HG02870 (cell line): ENCODE data around the gene IGFBP6.

ENCODE experiments used
- ATAC-seq: cut with Tn5 transposase; IDR thresholded peaks from one replicate; pipeline ENCODE4 v1.9.1; 2021; ENCODE audit warnings: mild to moderate bottlenecking, moderate library complexity; ENCODE audit not compliant: unreplicated experiment

Gene IGFBP6

DNA sequence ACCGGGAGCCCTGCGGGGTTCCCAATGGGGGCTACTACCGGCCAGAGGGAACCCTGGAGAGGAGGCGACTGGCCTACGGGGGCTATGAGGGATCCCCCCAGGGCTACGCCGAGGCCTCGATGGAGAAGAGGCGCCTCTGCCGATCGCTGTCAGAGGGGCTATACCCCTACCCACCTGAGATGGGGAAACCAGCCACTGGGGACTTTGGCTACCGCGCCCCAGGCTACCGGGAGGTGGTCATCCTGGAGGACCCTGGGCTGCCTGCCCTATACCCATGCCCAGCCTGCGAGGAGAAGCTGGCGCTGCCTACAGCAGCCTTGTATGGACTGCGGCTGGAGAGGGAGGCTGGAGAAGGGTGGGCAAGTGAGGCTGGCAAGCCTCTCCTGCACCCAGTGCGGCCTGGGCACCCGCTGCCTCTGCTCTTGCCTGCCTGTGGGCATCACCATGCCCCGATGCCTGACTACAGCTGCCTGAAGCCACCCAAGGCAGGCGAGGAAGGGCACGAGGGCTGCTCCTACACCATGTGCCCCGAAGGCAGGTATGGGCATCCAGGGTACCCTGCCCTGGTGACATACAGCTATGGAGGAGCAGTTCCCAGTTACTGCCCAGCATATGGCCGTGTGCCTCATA is 37.9 kb upstream of the IGFBP6 start:
- ATAC-seq, result no peak

DNA sequence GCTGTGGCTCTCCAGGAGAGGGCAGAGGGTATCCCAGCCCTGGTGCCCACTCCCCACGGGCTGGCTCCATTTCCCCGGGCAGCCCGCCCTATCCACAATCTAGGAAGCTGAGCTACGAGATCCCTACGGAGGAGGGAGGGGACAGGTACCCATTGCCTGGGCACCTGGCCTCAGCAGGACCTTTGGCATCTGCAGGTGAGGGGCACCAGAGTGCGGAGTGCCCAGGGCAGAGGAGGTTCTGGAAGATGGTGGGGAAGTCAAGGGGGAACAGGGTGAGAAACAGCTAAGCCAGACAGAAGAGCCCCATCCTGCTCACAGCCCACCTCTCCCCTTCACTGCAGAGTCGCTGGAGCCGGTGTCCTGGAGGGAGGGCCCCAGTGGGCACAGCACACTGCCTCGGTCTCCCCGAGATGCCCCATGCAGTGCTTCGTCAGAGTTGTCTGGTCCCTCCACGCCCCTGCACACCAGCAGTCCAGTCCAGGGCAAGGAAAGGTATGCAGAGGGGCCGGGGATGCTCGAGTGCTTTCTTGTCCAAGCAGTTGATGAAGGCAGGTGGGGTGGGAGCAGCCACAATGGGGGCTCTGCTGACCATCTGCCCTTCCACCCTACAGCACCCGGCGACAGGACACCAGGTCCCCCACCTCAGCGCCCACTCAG is 37.3 kb upstream of the IGFBP6 start:
- no peak for ATAC-seq

DNA sequence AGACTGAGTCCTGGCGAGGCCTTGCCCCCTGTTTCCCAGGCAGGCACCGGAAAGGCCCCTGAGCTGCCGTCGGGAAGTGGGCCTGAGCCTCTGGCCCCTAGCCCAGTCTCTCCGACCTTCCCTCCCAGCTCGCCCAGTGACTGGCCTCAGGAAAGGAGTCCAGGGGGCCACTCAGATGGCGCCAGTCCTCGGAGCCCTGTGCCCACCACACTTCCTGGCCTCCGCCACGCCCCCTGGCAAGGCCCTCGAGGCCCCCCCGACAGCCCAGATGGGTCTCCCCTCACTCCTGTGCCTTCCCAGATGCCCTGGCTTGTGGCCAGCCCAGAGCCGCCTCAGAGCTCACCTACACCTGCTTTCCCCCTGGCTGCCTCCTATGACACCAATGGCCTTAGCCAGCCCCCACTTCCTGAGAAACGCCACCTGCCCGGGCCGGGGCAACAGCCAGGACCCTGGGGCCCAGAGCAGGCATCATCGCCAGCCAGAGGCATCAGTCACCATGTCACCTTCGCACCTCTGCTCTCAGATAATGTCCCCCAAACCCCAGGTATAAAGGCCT is 36.7 kb upstream of the IGFBP6 start:
- ATAC-seq, result no peak

DNA sequence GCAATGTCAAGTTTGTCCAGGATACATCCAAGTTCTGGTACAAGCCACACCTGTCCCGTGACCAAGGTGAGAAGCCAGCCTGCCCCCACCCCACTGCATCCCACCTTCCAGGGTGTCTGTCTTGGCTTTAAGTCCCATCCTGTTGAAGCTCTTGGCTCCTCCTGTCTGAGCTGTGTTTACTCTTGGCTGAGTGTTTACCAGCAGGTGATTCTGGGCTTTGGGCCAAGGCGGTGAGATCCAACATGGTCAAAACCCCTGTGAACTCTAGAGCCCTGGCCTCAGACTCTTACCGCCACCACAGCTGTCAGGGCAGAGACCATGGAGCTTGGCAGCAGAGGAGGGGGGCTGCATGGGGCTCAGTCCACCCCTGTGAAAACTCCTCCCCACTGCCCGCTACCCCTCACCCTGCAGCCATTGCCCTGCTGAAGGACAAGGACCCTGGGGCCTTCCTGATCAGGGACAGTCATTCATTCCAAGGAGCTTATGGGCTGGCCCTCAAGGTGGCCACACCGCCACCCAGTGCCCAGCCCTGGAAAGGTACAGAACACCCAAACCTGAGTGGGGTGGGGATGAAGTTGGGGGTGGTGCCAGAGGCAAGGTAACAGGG is 36.0 kb upstream of the IGFBP6 start:
- no peak for ATAC-seq

DNA sequence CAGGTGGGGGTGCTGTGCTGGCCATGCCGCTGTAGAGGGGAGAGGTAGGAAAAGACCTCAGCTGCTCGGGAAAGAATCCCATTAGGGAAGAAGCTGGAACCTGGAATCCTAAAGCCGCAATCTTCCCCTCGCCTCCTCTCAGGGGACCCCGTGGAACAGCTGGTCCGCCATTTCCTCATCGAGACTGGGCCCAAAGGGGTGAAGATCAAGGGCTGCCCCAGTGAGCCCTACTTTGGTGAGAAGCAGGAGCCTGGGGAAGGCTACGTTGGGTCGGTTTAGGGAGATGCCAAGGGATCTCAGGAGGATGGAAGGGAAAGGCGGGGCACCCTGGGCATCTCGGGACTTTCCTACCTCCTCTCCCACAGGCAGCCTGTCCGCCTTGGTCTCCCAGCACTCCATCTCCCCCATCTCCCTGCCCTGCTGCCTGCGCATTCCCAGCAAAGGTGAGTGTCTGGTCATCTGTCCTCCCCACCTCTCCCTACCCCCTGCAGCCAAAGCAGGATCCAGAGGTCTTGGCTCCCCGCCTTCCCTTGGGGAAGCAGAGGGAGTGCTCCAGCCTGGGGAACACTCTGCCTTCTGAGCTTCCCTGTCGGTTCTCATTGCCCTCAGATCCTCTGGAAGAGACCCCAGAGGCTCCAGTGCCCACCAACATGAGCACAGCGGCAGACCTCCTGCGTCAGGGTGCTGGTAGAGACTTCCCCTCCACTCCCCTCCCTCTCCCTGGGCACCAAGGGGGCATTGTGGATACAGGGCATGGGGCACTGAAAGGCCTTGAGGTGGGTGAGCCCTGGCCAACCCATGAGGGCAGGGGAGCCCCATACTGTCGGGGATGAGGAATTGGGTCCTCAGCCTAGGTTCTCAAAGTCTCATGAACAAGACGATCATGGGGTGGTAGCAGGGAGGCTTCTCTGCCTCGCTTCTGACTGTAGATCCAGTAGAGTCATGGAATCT is 35.2 kb upstream of the IGFBP6 start:
- ATAC-seq, result no peak

DNA sequence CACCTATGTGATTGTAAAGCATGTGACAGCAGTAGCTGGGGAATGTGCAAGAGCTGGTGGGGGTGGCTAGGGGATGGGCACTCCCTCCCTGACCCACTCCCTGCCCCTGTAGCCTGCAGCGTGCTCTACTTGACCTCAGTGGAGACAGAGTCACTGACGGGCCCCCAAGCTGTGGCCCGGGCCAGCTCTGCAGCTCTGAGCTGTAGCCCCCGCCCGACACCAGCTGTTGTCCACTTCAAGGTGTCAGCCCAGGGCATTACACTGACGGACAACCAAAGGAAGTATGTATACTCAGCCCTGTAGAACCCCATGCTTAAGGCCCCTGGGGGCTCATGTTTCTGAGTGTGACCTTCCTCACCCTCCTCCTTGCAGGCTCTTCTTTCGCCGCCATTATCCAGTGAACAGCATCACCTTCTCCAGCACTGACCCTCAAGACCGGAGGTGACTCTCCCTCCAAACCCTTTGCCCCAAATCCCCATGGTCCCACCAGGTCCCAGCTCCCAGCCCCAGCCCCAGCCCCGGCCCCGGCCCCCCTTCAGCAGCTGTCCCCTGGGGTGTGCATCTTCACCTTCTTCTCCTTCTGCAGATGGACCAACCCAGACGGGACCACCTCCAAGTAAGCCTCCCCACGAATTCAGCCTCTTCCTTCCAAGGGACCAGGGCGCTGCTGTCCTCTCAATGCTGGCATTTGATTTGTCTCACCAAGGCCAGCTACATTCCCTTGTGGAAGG is 34.3 kb upstream of the IGFBP6 start:
- ATAC-seq, result no peak

DNA sequence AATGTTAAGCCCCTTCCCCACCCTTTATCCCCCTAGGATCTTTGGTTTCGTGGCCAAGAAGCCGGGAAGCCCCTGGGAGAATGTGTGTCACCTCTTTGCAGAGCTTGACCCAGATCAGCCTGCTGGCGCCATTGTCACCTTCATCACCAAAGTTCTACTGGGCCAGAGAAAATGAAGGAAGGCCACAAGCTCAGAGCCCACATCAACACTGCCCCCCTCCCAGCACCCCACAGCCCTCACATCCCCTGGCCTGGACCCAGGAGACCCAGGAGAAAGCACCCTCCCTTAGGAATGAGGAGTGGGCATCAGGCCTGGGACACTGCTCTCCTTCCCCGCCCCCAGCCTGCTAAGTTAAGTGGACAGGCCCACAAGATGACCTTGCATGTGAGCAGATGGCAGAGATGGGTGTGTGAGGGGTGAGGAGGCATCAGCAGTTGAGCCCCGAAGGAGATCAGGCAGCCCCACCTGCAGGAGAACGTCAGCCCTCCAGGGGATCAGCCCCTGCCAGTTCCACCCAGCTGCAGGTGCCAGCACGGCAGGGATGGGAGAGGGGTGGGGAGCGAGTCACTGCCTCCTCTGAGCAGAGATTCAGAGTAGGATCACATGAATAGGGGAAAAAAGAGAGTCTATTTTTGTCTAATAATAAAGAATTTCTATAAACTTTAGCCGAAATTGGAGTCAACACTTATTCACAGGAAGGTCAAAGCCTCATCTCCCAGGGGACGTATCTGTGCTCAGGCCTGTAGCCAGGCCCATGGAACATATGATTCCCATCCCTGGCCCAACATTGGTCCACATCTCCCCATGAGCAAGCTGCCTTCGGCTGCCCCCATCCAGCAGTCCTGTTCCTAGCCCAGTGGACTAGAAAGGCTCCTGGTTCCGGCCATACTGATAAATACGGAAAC is 33.5 kb upstream of the IGFBP6 start:
- no peak for ATAC-seq

DNA sequence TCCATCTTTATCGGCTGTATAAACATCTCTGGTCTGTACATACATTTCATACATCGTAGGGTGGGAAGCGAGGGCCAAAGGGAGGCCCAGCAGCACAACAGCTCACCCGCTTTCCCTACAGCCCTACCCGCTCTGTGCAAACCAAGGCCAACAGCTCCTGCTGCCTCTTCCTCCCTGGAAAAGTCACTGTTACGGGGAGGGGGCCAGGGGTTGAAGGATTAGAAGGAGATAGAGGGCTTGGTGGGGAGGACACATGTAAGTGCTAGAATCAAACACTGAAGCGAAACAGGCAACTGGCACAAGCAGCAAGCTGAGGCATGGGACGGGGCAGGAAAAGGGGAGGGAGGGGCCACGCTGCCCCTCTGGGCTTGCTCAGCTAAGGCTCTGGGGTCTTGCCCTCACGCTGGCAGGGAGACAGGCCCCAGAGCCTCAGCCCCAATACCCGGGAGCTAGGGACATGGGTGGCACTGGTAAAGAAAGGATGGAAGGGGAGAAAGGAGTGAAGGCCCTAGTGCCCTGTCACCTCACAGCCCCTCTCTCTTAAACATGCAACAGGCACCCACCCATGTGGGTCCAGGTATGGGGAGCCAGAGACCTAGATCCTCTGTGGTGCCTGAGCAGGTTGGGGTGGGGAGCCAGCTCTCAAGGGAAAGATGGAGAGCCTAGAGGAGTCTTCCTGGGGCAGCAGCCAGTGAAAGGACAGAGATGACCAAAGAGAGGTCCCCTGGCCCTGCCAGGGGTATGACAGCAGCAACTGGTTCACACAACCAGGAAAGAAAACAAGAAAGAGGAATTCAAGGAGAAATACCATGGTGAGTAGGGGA is 32.6 kb upstream of the IGFBP6 start:
- ATAC-seq, result no peak

DNA sequence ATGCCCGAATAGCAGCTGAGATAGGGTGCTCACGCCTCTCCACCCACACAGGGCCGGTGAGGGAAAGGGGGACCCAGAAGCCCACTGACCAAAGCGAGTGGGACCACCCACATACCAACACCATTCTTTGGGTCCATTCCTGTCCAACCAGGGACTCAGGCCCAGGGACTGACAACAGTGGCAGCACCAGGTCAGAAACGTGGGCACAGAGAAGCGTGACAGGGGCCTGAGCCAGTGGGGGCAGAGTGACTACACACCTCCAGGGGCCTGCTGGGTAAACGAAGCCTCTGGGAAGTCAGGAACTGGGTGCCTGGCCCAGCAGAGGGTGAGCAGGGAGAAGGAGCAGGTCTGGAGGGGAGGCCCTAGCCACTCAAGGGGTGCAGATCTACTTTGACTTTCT is 32.0 kb upstream of the IGFBP6 start:
- no peak for ATAC-seq

DNA sequence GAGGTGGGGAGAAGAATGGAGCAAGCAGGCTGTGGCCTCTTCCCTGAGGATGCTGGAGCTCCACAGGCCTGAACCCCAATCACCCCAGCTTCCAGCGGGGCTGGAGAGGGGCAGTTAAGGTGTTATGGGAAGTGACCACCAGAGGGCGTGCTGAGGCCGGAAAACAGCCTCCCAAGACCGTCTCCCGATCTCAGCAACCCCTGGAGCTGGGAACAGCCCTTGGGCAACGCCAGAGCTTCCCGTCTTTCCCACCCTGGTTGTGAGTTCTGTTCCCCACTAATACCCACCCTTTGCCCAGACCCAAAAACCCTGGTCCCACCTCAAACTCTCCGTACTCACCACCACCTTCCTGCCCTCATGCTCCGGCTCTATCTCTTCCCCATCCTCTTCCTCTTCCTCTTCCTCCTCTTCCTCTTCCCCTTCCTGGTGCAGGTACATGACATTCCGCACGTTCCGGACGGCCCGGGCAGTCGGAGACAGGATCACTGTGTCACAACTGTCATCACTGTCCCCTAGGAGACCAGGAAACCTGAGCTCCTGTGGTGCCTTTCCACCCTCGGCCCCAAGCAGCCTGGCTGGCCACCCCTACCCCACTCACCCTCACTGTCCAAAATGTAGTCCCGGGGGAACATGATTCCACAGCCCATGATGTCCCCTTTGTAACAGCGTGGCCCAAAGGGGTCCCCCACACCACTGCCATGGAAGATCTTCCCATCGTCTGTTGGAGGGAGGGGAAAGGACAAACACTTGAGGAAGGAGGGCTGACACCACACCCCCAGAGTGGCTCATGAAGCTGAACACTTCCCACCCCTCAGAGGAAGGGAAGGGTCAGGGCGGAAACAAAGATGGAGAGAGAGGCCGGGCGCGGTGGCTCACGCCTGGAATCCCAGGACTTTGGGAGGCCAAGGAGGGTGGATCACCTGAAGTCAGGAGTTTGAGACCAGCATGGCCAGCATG is 31.2 kb upstream of the IGFBP6 start:
- no peak for ATAC-seq

DNA sequence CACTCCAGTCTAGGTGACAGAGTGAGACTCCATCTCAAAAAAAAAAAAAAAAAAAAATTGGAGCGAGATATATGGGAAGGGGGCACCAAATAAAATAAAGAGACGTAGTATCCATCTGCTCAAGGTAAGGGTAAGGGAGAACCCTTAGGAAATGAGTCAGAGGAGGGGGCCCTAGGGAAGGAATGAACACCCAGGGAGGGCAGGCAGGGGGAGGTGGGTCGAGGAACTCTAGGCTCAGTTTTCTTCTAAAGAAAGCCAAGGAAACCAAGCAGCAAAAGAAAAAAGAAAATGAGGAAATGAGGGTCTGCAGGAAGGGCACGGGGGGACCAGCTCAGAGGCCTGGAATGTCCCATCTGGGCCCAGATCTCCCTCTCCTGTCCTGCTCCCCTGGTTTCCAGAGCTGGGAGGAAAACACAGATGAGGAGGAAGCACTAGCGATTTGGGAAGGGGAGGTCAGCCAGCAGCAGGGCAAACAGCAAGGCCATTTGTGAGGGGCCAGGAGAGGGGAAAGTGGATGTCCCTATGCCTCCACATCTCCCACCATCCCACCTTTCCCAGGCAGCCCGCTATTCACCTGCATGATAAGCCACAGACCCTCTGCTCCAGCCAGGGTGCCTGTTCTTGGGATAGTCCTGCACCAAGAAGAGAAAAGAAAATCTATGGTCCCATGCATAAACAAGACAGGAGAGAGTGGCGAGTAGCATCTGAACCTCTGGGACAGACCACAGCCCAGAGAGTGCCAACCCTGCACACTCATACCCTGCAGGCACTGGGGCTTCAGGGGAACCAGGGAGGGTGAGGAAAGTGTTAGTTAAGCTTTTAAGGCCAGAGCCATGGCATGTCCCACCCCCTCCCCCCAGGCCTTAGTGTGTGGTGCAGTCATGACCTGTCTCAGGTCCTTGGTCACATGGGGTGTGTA is 30.1 kb upstream of the IGFBP6 start:
- no peak for ATAC-seq

DNA sequence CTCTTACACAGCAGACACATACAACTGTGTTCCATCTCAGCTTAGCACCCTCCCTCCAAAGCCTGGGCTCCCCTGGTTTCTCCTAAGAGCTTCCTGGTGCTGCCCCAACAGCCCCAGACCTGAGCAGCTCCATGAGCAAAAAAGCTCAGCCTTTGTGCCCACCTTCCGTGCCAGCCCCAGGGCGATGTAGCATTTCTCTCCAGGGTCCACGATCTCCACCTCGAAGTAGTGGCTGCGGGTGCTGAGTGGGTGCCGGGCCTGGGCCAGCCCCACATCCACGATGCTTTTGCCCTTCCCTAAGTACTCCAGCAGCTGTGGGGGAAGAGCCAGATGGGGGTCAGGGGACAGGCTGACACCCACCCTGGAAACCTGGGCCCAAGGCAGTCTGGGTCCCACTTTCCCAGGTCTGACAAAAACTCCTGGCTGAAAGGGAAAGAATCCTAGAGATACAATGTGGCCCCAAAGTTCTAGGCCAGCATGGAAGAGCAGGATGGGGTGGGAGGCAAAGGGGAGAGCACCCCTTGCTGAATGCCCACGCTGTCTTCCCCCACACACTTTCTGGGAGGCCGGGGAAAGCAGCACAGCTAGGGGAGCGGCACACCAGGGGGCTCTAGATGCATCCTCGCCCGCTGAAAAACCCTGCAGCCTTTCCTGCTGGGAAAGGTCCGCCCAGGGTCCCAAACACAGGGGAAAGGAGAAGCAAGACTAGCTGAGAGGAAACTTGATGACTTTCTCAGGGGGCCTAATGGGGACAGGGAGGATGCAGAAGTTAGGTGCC is 29.3 kb upstream of the IGFBP6 start:
- ATAC-seq, result no peak

DNA sequence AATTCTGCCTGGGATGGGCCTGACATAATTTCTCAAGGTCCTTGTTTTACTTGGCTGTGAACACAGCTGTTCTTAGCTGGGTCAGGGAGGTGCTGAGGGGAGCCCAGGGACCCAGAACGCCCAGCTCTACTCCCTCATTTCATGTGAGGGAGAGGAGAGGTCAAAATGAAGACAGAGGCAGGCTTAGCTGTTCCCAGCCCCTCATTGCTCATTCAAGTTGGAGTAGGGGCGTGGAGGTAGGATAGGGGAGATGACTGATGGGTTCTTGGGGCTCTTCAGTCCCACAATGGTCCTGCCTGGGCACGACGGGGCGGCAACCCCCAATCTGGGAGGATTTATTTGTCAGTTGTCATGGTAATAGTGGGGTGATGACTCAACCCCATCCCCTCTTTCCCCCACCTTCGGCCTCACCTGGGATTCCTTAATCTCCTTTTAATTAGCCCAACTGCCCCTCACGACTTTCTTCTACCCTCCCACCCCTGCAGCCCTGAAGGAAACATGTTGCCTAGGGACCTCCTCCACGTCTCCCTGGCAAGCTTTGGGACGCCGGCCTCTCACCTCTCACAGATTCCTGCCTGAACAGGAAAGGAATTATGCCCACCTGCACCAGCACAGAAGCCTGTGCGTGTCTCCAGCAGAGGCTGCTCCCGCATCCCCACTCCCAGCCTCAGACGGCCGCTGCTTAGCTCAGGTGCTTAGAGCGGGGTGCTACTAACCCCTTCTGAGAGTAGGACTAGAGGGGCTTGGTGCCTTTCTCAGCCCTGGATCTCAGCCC is 28.5 kb upstream of the IGFBP6 start:
- ATAC-seq, result no peak

DNA sequence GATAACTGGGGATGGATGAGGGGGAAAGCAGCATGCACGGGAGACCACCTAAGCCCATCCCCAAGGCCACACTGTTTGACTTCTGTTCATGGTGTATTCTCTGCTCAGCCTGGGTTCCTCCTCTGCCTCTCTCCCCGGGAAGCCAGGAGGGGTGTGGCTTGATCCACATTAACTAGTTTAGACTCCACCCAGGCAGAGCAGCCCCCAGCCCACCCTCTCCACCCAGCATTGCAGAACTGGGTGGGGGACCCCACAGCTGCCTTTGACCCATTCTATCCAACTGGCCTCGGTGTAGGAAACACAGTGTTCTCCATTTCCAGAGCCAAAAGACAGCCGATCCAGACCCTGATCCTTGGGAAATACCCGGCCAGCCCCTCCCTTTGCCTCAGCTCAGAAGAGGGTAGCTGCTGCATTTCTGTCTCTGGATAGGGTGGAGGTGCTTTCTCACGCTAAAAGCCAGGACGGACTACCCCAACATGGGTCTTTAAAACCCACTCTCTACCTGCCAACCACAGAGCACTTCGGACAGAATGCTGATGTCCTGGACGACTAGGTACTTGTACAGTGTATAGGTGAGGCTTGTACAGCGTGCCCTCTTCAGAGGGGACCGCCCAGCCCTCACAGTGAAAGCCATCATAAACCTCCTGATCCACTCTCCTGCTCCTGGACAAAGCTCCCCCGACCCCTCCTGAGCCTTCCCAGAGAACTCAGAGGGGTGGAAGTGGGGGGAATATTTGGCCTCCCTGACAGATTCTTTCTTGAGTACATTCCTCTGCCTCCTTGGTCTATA is 27.7 kb upstream of the IGFBP6 start:
- ATAC-seq, result no peak
